ENCODE data around the gene TIMM44.

The TIMM44 gene

GRCh38 chr19:7908078-7908699, 35.3 kb downstream of the TIMM44 start:
- no peak for DNase-seq (ENCODE audit: low read depth)
- H3K4me3 ChIP-seq (ENCODE audit: low read depth, low read length): no peak overlapping the region
- TF ChIP-seq MAX (IDR thresholded peaks at IDR 0.05; ENCODE audit: low read depth, low read length): no peak
- no peak for TF ChIP-seq POLR2A (IDR thresholded peaks at IDR 0.05; ENCODE audit: extremely low read depth, insufficient read length)

- DNase-seq (ENCODE audit: low read depth): no peak
Measured at GRCh38 chr19:7907544-7907943, 35.9 kb downstream of the TIMM44 start.

GRCh38 chr19:7907122-7907521, 36.3 kb downstream of the TIMM44 start:
- DNase-seq (ENCODE audit: low read depth): no peak
- no peak for TF ChIP-seq MAX (IDR thresholded peaks at IDR 0.05; ENCODE audit: low read depth, low read length)
- TF ChIP-seq MYC (IDR thresholded peaks at IDR 0.05; ENCODE audit: low read depth, low read length): no peak
- TF ChIP-seq POLR2A (IDR thresholded peaks at IDR 0.05; ENCODE audit: extremely low read depth, insufficient read length): no peak
- no peak for TF ChIP-seq CTCF (IDR thresholded peaks at IDR 0.05; ENCODE audit: low read depth, low read length)
- H3K4me3 ChIP-seq (ENCODE audit: low read depth, low read length): no peak overlapping the region

More at GRCh38 chr19:7907544-7907943, 35.9 kb downstream of the TIMM44 start:
- H3K4me3 ChIP-seq (ENCODE audit: low read depth, low read length): no peak overlapping the region
- TF ChIP-seq CTCF (IDR thresholded peaks at IDR 0.05; ENCODE audit: low read depth, low read length) (no peak), POLR2A (IDR thresholded peaks at IDR 0.05; ENCODE audit: extremely low read depth, insufficient read length) (no peak), MYC (IDR thresholded peaks at IDR 0.05; ENCODE audit: low read depth, low read length) (no peak), MAX (IDR thresholded peaks at IDR 0.05; ENCODE audit: low read depth, low read length) (no peak)

- no peak for DNase-seq (ENCODE audit: low read depth)
- no peak overlapping the region for H3K4me3 ChIP-seq (ENCODE audit: low read depth, low read length)
- no peak for TF ChIP-seq CTCF (IDR thresholded peaks at IDR 0.05; ENCODE audit: low read depth, low read length)
- TF ChIP-seq MYC (IDR thresholded peaks at IDR 0.05; ENCODE audit: low read depth, low read length): no peak
- no peak for TF ChIP-seq MAX (IDR thresholded peaks at IDR 0.05; ENCODE audit: low read depth, low read length)
- TF ChIP-seq POLR2A (IDR thresholded peaks at IDR 0.05; ENCODE audit: extremely low read depth, insufficient read length): no peak
Measured at GRCh38 chr19:7905859-7906258, 37.6 kb downstream of the TIMM44 start.

- H3K4me3 ChIP-seq (ENCODE audit: low read depth, low read length): peak overlapping the region; percentile 79
- DNase-seq (ENCODE audit: low read depth): no peak
- TF ChIP-seq MYC (IDR thresholded peaks at IDR 0.05; ENCODE audit: low read depth, low read length): no peak
- TF ChIP-seq POLR2A (IDR thresholded peaks at IDR 0.05; ENCODE audit: extremely low read depth, insufficient read length): no peak
- TF ChIP-seq MAX (IDR thresholded peaks at IDR 0.05; ENCODE audit: low read depth, low read length): no peak
- TF ChIP-seq CTCF (IDR thresholded peaks at IDR 0.05; ENCODE audit: low read depth, low read length): no peak
Measured at GRCh38 chr19:7905268-7905667, 38.2 kb downstream of the TIMM44 start.

GRCh38 chr19:7904074-7905020, 39.1 kb downstream of the TIMM44 start:
- H3K4me3 ChIP-seq (ENCODE audit: low read depth, low read length): peak overlapping the region; percentile 79
- TF ChIP-seq MAX (IDR thresholded peaks at IDR 0.05; ENCODE audit: low read depth, low read length) (0 out of 2 replicates have a peak, but pooled peaks have one; percentile 21), POLR2A (IDR thresholded peaks at IDR 0.05; ENCODE audit: extremely low read depth, insufficient read length) (no peak)
- no peak for DNase-seq (ENCODE audit: low read depth)
